KG1 (cell line): ENCODE measurements around the gene STX3.
"Not testable (repeated sequence)": the region's sequence is repeated elsewhere in the genome, so short reads cannot be mapped to it uniquely, and the experiment has no call there.

ENCODE experiments used
- DNase-seq: peaks from one replicate; lab custom pipeline; 2025; lab: John Stamatoyannopoulos, UW

The STX3 gene

DNA sequence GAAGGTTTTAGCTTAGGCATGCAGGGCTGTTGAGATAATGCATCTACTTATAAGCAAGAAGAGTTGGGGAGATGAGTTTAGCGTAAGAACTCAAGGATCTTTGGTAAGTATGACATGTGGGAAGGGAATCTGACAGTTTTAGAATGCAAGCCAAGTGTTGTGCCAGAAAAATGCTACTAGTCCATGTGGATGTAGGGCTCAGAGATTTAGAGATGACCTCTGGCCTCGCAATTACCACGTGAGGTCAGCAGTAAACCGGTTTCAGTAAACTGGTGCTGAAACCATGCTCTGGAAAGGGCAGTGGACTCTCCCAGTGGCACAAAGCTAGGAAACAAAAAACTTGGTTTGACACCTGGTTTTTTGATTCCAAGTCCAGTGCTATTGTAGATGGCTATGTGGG is 36.5 kb downstream of the STX3 start:
- DNase-seq = no peak

DNA sequence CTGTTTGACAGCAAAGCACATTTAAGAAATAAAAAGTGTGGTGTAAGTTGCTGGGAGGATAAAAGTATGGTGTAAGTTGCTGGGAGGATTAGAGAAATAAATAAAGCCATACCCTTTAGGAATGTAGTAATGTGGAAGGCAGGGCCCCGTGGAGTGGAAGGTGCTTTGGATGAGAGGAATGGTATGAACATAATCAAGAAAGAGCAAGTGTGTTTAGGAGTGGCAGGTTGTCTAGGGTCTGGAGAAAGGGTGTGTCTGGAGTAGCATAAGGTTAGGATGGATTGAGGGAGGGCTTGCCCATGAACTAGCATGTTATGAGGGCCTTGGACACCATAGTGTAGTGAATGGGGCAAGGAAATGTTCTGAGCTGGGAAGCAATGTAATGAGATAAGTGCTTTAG is 37.3 kb downstream of the STX3 start:
- DNase-seq = no peak

DNA sequence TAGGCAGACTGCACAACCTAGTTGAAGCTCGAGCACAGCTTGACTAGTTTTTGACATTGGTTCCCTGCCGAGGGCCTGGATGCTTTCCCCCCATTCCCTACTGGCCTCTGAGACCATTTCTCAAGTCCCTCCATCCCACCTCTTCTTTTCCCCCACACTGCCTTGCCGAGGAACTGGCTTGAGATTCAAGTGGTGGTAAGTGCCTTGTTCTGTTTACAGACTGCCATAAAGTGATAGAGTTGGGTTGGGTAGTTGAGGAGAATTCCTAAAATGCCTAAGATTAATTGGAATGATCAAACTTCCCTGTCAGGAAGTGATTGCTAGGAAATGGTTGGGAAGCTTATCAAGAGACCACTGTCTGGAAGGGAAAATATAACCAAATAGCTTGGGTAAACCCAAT is 39.2 kb downstream of the STX3 start:
- DNase-seq = no peak

DNA sequence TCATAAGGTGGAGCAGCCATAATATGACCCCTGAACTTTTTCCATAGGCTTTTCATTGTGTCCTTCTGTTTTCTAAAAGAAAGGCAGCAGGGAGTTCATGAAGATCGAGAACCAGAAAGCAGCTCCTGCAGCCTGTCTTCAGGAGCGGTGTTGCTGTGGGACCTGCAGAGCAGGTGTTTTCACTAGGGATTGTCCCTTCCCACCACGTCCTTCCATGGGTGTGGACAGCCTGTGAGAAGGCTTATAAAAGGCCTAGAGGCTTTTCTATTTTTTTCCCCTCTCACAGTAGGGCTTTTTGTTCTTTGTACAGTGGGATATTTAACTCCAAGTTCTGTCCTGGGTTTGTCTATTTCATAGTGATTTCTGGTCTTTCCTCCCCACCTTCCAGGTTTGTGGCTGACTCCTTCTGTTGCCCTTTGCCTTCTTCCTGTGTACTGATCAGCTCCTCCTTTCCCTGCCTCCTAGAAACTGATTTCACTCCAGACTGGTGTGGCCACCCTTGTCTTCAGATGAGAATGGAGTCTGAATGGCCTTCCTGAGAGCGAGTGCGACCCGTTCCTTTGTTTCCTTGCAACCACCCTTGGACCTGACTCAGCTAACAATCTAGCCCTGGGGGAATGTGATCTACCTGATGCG is 45.3 kb downstream of the STX3 start:
- DNase-seq = no peak

DNA sequence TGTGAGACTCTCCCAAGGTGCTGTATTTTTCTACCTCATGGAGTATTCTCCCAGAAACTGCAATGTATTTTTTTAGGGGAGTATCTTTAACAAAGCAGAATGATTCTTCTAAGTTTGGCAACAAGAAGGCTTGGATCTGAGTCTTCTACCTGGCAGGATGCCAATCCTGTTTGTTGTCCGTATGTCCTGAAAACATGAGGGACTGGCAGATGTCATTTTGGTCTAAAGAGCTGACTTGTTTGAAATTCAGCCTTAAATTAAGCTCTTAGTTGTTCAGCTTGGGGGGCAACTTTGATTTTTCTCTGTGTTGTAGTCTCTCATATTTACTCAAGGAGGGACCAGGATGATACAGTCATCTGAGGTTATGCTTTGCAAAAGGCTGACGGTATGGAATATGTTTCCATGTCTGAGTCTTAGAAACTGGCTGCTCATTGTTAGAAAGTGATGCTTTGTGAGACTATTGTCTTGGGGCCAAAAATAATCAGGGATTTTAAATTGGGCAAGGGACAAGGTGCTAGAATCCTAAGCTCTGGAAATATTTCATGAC is 46.1 kb downstream of the STX3 start:
- DNase-seq = no peak

DNA sequence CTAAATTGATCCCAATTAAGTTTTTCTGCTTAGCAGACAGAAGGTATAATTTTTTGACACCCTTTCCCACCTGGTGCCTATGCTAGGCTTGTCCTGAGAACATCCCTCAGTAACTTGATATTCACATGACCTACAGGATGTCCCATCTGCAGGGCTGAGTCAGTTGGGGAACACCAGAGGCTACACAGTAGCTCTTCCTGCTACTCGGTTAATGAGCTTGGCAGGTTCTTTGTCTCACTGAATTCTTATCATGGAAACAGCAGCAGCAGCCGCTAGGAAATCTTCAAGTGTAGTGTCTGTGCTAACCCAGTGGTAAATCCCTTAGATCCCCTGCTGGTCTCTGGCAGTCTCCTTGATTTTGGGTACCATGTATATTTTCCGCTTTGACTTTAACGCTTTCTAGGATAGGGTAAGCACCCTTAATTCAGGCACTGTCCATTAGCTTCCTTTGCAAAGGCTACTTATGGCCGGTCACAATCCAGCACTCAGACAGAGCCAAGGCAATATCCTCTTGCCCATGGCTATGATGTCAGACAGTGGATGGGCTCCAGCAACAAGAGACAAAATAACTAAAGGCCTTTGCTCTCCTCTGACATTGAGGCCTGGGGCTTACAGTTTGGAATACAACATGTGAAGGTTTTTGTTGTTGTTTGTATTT is 46.9 kb downstream of the STX3 start:
- DNase-seq = no peak

DNA sequence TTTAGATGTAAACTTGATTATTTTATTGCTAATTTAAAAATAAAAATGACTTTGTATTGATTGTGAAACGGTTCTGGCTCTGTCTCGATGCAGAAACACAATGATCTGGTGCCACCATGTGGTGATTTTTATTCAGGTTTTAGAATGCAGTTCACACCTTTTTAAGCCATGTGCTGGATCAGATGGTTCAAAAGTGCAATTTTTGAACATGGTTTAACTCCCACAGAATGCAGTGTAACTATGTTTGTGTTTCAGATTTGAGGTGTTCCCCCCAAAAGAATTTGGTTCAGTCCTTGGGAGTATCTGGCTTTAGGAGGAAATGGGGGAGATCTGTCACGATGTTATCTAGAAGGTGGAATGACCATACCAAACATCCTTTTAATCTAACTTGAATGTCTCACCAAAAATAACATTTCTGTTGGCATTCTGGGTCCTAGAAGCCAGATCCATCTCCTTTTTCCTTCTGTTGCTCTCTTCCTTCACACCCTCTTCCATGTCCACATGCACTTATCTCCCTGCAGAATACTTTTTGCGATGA is 47.5 kb downstream of the STX3 start:
- DNase-seq = peak; percentile 58

DNA sequence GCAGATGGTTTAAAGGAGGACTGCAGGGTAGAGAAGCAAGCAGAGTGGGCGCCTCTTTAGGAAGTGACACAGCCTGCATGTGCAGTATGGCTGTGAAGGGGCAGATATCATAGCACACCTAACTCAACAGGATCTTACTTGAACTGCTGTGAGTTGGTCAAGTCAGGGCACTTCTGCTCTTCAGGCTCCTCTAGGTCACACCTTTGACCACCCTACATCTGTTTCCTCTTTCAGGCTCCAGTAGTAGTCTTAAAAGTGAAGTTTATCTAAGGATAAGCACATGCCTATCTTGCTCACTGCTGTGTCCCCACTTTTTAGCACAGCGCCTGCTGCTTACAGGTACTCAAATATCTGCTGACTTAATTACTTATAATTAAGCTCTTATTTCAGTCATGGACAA is 48.9 kb downstream of the STX3 start:
- DNase-seq = no peak

DNA sequence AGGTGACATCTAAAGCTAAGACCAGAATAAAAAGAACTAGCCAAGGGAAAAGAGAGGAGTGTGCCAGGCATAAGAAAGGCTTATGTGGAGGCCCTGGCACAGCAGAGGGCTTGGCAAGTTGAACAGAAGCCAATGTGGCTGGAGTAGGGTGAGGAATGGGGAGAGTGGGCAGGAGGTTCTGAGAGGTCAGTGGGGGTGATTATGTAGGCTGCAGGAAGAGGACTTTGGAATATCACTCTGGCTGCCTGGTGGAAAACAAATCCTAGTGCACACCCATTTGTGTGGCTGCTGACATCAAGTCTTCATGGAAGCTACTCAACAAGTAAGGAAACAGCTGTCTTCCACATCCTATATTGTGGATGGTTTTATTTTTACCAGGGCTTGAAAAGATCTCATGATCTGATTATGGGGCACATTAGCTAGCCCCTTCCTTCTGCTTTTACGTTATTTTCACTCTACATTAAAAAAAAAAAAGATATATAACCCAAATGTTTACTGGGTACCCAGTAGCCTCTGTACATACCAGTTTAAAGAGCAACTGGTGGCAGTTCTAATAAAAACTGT is 52.0 kb downstream of the STX3 start:
- DNase-seq = no peak

DNA sequence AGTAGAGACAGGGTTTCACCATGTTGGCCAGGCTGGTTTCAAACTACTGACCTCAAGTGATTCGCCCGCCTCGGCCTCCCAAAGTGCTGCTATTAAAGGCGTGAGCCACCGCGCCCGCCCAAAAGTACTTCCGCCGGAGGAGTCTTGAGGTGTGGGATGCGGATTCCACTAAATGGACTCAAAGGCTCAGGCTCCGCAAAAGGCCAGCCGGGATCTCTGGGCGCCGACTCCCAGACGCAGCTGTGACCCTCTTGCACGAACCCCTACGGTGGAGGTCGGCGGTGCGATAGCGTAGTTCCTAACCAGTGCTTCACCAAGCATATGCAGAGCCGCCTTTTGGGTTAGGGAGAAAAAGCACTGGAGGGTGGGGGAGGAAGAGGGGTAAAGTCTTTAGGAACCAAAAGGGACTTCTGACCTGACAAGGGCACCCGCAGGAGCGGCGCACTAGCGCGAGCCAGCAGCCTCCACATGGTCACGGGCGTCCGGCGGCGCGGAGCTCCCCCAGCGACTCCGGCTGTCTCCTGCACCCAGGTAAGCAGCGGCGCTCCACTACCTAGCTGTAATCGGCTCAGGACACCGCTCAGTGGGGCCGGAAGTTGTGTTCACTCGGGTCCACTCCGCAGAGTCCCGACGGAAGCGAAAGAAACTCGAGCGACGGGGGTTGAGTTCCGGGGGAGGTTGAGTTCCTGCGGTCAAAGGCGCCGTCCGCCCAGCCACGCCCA is 55.2 kb downstream of the STX3 start, which contains the start of gene MRPL16:
Gene MRPL16, minus strand, starts transcription at position 590 of the 722 bp plus-strand sequence. Its CDS starts 120 bp downstream, at position 470.
- peak; percentile 88 for DNase-seq

DNA sequence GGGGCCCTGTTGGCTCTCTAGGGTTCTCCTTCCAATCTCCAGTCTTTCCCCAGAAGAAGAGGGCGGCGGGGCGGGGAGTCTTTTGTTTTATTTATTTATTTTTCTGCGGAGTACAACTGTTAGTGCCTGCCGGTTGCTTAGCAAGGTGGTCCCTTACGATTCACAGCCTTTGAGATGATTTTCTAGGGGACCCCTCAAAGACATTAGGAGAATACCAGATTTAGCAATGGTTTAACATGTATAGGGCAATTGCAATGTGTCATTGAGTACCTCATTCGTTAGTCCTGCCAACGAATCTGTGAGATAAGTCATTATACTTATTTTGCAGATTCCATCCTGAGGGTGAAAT is 55.7 kb downstream of the STX3 start:
- DNase-seq = no peak

DNA sequence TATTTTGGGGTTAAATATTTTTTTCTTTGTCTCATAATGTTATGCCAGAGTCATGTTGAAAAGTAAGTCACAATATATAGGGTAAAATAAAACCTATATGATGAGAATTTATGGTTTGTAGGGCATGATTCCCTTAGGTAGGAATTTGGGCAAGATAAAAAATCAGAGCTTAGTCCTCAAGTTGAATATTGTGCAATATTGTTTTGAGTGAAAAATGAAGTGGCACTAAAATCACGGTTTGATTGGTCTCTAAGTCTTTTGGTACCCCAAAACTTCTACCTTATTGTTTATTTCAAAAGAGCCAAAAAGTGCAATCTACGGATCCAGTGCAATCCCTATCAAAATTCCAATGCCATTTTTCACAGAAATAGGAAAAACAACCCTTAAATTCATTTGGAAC is 57.0 kb downstream of the STX3 start:
- DNase-seq = no peak

DNA sequence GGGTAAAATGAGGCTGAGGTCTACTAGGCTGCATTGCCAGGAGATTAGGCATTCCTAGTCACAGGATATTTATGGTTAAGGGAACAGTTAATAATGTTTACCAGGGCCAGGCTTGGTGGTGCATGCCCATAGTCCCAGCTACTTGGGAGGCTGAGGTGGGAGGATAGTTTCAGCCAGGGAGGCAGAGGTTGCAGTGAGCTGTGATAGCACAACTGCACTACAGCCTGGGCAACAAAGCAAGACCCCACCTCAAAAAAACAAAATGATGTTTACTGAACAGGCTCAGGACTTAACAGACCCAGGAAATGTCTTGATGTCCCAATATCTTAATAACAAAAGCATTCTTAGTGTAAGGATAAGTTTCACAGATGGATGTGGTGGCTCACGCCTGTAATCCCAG is 58.2 kb downstream of the STX3 start:
- no peak for DNase-seq

DNA sequence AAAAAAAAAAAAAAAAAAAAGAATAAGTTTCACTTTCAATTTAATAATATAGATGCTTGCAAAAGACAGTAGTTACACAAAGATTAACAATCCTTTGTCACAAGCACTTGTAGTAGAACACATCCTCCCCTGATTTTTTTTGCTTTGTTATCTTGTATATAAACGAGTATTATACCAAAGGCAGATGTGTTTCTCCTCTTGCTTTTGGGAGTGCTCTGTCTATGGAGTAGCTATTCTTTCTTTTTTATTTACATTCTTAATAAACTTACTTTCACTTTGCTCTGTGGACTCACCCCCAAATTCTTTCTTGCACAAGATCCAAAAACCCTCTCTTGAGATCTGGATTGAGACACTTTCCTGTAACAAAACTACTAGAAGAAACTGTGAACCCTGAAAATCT is 58.8 kb downstream of the STX3 start:
- no peak for DNase-seq

DNA sequence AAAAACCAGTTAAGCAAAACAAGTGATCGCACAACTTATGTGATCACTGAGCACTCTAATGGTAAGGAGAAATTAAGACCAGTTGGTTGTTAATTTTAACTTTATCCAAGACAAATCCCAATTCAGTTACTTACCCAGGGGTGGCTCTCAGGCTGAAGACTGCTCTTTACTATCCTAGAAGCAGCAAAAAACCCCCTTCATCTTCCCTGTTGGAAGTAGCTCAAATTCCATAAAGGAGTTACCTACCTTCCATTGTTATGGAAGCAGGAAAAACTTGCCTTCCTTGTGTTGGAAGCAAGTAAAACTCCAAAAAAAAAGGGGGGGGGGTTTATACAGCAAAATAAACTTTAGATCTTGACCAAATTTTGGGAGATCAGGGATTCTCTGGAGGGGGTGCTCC is 60.6 kb downstream of the STX3 start:
- DNase-seq = no peak

DNA sequence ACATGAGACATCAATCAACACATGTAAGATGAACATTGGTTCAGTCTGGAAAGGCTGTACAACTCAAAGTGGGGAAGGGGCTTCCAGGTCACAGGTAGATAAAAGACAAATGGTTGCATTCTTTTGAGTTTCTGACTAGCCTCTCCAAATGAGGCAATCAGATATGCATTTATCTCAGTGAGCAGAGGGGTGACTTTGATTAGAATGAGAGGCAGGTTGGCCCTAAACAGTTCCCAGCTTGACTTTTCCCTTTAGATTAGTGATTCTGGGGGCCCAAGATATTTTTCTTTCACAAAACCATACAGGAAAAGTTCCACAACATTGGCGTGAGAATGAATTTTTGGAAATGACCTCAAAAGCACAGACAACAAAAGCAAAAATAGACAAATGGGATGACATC is 61.3 kb downstream of the STX3 start:
- not testable (repeated sequence) for DNase-seq

DNA sequence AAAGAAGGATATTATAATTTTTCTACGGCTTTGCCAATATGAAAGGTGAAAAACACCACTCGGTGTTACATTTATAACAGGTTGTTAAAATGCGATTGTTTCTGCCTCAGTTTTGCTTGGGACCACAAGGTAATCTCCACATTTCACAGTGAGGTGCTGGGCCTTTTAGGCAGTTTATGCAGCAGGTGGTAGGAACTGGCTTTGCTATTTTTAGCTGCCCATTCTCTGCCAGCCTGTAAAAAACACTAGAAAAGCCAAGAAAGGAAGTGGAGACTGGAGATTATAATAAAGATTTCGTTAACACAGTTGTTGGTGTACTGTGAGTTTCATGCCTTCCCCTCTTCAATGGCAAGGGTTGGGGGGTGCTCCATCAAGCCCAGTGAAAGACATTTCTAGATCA is 63.4 kb downstream of the STX3 start:
- DNase-seq = peak; percentile 74

DNA sequence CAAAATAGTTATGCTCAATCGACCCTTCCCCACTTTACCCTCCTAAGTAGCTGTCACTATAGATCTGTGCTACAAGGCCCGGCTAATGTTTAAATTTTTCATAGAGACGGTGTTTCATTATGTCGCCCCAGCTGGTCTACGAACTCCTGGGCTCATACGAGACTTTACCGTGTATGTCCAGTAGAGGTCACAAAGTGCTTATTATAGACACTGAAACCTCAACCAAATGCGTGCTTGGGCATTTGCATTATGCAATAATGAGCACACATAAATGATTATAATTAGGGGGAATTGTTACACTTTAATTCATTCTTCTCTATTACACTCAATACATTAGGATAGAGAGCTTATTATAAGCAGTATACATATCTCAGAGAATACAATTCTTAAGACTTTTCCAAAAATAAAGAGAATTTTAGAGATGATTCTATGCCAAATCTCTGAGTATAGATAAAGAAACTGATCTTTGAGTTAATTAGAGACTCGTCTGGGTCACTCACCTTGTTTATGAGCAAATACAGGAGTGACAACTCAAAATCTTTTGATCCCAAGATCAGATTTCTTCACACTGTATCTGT is 67.9 kb downstream of the STX3 start:
- DNase-seq = peak; percentile 76

DNA sequence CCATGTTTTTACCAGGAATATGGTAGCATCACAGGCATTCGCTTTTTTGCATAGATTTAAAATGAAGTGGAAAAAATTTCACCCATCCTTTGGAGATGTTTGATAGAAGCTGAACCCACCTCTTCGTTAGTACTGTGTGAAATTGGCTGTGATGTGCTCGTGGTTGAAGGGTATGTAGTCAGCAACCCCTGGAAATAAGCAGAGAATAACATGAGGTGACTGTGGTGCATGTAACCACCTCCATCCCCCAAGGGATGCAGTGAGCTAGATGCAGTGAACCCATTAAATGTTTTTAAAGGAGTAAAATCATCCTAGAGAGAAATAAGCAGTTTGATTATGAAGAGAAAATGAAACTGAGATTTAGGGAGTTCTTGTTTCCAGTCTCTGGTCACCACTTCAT is 74.2 kb downstream of the STX3 start:
- DNase-seq = no peak

DNA sequence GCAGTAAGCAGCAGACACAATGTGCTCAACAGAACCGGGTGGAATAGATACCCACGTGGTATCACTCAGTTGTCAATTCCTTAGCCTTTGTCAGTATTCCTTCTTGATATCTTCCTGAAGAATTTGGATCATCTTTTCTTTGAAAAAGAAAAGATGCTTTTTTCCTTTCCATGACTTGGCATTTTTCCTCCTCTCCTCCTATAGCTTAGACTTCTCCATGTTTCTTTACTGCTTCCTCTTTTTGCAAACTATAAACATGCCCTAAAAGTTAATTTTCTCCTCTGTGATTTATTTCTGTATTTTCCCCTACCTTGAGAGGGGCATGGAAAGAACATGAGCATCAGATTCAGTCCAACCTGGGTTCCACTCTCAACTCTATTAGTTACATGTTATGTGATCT is 78.4 kb downstream of the STX3 start:
- DNase-seq = no peak

DNA sequence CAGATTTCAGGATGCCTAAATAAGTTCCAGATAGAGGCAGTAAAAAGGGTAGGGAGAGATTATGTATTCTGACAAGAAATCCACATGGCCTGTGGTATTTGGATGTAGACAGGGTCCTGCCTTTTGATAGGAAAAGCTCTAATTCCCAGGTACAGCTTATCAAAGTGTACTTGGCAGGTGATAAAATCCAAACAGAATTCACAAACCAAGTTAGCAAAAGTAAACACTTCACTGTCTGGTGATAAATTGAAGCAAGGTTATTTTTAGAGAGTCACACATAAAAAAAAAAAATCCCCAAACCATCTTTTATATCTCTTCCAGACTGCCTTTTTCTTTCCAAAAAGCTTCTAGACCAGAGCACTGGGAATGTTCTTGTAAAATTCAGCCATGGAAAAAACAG is 84.4 kb downstream of the STX3 start:
- no peak for DNase-seq

DNA sequence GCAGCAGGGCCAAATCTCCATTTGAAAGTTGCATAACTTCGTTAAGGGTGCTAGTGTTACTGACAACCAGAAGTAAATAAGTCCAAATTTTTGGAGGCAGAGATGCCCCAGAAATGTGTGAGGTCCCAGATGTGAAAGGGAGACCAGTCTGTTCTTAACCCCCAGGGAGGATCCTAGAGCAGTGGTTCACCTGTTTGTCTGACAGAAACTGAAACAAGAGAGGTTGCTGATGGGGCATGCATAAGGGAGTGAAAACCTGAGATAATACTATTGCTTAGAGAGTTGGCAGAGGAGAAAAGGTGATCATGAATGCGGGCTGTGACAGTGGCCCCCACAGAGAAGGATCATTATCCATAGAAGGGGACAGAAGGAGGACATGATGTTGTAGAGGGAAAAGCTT is 86.3 kb downstream of the STX3 start:
- no peak for DNase-seq
